SK-N-SH (cell line): ENCODE results near the gene SNRPN.

Source experiments
- EZH2phosphoT487 ChIP-seq: fragments of 200-600 bp; sonication (generic); IDR thresholded peaks from 2 replicates; pipeline ENCODE4 v1.6.1; 2017; ENCODE audit warnings: low read depth, mixed run types, mild to moderate bottlenecking, antibody characterized with exemption, moderate library complexity, borderline replicate concordance
- POLR2AphosphoS5 ChIP-seq: IDR thresholded peaks from 2 replicates; pipeline ENCODE4 v1.6.1; 2012; ENCODE audit warnings: low read depth, low read length
- TF ChIP-seq, protein P1 (sequence below): fragments of 150-350 bp; IDR thresholded peaks from 2 replicates; pipeline ENCODE4 v1.6.1; 2017; ENCODE audit warnings: antibody characterized with exemption, low read length, low read depth, borderline replicate concordance
- TF ChIP-seq, protein P2 (sequence below): fragments of 200-600 bp; sonication (generic); IDR thresholded peaks from 2 replicates; pipeline ENCODE4 v1.6.1; 2017; ENCODE audit warnings: antibody characterized with exemption, mild to moderate bottlenecking, moderate library complexity
- TF ChIP-seq, protein P3 (sequence below): IDR thresholded peaks from 2 replicates; pipeline ENCODE4 v1.6.1; 2012; ENCODE audit warnings: mild to moderate bottlenecking, low read depth, low read length, moderate library complexity

DNA sequence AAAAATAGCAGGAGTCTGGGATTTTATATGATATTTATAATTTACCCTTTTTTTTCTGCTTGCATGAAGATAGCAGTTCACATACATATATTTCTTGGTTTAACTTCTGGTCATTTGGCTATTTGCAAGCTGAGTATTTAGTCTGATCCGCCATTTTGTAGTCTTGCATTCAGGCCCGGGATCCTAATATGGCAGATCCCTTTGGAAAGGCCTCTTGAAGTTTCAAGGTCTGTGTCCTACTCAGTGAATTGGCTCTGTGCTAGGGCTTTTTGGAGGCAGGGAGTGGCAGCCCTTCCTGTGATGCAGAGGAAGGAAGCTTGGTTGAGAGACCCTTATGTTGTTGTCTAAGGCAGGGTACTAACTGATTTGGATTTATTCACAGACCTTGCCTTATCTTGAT lies 2.9 kb downstream of the SNRPN start:
- TF ChIP-seq, protein P1, sequence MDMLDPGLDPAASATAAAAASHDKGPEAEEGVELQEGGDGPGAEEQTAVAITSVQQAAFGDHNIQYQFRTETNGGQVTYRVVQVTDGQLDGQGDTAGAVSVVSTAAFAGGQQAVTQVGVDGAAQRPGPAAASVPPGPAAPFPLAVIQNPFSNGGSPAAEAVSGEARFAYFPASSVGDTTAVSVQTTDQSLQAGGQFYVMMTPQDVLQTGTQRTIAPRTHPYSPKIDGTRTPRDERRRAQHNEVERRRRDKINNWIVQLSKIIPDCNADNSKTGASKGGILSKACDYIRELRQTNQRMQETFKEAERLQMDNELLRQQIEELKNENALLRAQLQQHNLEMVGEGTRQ, result no peak
- no peak for TF ChIP-seq POLR2AphosphoS5
- TF ChIP-seq, protein P2, sequence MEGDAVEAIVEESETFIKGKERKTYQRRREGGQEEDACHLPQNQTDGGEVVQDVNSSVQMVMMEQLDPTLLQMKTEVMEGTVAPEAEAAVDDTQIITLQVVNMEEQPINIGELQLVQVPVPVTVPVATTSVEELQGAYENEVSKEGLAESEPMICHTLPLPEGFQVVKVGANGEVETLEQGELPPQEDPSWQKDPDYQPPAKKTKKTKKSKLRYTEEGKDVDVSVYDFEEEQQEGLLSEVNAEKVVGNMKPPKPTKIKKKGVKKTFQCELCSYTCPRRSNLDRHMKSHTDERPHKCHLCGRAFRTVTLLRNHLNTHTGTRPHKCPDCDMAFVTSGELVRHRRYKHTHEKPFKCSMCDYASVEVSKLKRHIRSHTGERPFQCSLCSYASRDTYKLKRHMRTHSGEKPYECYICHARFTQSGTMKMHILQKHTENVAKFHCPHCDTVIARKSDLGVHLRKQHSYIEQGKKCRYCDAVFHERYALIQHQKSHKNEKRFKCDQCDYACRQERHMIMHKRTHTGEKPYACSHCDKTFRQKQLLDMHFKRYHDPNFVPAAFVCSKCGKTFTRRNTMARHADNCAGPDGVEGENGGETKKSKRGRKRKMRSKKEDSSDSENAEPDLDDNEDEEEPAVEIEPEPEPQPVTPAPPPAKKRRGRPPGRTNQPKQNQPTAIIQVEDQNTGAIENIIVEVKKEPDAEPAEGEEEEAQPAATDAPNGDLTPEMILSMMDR, result no peak
- TF ChIP-seq EZH2phosphoT487, result no peak
- TF ChIP-seq, protein P3, sequence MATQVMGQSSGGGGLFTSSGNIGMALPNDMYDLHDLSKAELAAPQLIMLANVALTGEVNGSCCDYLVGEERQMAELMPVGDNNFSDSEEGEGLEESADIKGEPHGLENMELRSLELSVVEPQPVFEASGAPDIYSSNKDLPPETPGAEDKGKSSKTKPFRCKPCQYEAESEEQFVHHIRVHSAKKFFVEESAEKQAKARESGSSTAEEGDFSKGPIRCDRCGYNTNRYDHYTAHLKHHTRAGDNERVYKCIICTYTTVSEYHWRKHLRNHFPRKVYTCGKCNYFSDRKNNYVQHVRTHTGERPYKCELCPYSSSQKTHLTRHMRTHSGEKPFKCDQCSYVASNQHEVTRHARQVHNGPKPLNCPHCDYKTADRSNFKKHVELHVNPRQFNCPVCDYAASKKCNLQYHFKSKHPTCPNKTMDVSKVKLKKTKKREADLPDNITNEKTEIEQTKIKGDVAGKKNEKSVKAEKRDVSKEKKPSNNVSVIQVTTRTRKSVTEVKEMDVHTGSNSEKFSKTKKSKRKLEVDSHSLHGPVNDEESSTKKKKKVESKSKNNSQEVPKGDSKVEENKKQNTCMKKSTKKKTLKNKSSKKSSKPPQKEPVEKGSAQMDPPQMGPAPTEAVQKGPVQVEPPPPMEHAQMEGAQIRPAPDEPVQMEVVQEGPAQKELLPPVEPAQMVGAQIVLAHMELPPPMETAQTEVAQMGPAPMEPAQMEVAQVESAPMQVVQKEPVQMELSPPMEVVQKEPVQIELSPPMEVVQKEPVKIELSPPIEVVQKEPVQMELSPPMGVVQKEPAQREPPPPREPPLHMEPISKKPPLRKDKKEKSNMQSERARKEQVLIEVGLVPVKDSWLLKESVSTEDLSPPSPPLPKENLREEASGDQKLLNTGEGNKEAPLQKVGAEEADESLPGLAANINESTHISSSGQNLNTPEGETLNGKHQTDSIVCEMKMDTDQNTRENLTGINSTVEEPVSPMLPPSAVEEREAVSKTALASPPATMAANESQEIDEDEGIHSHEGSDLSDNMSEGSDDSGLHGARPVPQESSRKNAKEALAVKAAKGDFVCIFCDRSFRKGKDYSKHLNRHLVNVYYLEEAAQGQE, result no peak
